ENCODE results near the gene ARHGAP15. TPM values are rescaled to one million over a fixed set of nuclear protein-coding genes. Genes with fewer than 3 reads are reported as not detected.

The ARHGAP15 gene
- total RNA-seq, 4 donors from 2014 or later = 1.2 to 6.0 (median 3.4) TPM

- no peak overlapping the region for H3K27ac ChIP-seq
- DNase-seq (ENCODE audit: low spot score in 2 of 2) = no peak
- H3K27me3 ChIP-seq = no peaks in the 10 kb centered on the region
- H3K36me3 ChIP-seq = no peaks in the 10 kb centered on the region
- H3K4me1 ChIP-seq = peaks cover 11% of the 10 kb centered on the region
- H3K4me3 ChIP-seq = no peak overlapping the region
- no peaks in the 10 kb centered on the region for H3K9me3 ChIP-seq
- WGBS = 52% methylated on average over 3 of the region's 3 CpGs
- TF ChIP-seq EP300 (IDR thresholded peaks at IDR 0.05) (no peak), POLR2AphosphoS5 (IDR thresholded peaks at IDR 0.05) (no peak), CTCF (IDR thresholded peaks at IDR 0.05) (no peak), POLR2A (IDR thresholded peaks at IDR 0.05) (no peak)
Observed at GRCh38 chr2:143521396-143521795, 392.2 kb downstream of the ARHGAP15 start.

GRCh38 chr2:143522699-143523098 is 393.5 kb downstream of the ARHGAP15 start:
- DNase-seq (ENCODE audit: low spot score in 2 of 2) = no peak
- WGBS = 90% methylated on average over 2 of the region's 2 CpGs
- Histone ChIP-seq H3K27me3 (no peaks in the 10 kb centered on the region), H3K36me3 (no peaks in the 10 kb centered on the region), H3K27ac (no peak overlapping the region), H3K4me1 (peaks cover 14% of the 10 kb centered on the region), H3K9me3 (no peaks in the 10 kb centered on the region), H3K4me3 (no peak overlapping the region)
- no peak for TF ChIP-seq CTCF (IDR thresholded peaks at IDR 0.05)
- TF ChIP-seq POLR2A (IDR thresholded peaks at IDR 0.05) = no peak
- no peak for TF ChIP-seq POLR2AphosphoS5 (IDR thresholded peaks at IDR 0.05)
- TF ChIP-seq EP300 (IDR thresholded peaks at IDR 0.05) = no peak

- Histone ChIP-seq H3K4me3 (no peak overlapping the region), H3K27ac (peak overlapping the region; percentile 43), H3K27me3 (no peaks in the 10 kb centered on the region), H3K36me3 (no peaks in the 10 kb centered on the region), H3K9me3 (no peaks in the 10 kb centered on the region), H3K4me1 (peaks cover 14% of the 10 kb centered on the region)
- 47% methylated on average over 2 of the region's 2 CpGs for WGBS
- DNase-seq (ENCODE audit: low spot score in 2 of 2) = no peak
- TF ChIP-seq CTCF (IDR thresholded peaks at IDR 0.05) = no peak
- TF ChIP-seq POLR2AphosphoS5 (IDR thresholded peaks at IDR 0.05) = no peak
- no peak for TF ChIP-seq POLR2A (IDR thresholded peaks at IDR 0.05)
- no peak for TF ChIP-seq EP300 (IDR thresholded peaks at IDR 0.05)
Observed at GRCh38 chr2:143524119-143524553, 394.9 kb downstream of the ARHGAP15 start.

GRCh38 chr2:143524559-143525401 is 395.6 kb downstream of the ARHGAP15 start:
- Histone ChIP-seq H3K27me3 (no peaks in the 10 kb centered on the region), H3K27ac (peak overlapping the region; percentile 55), H3K4me1 (peaks cover 14% of the 10 kb centered on the region), H3K36me3 (no peaks in the 10 kb centered on the region), H3K9me3 (no peaks in the 10 kb centered on the region), H3K4me3 (no peak overlapping the region)
- WGBS = 65% methylated on average over 6 of the region's 6 CpGs
- DNase-seq (ENCODE audit: low spot score in 2 of 2) = no peak
- TF ChIP-seq POLR2AphosphoS5 (IDR thresholded peaks at IDR 0.05) (no peak), EP300 (IDR thresholded peaks at IDR 0.05) (no peak), CTCF (IDR thresholded peaks at IDR 0.05) (no peak), POLR2A (IDR thresholded peaks at IDR 0.05) (no peak)

- no peak for TF ChIP-seq CTCF (IDR thresholded peaks at IDR 0.05)
- no peak for TF ChIP-seq POLR2A (IDR thresholded peaks at IDR 0.05)
- no peak for TF ChIP-seq EP300 (IDR thresholded peaks at IDR 0.05)
- TF ChIP-seq POLR2AphosphoS5 (IDR thresholded peaks at IDR 0.05) = no peak
- Histone ChIP-seq H3K4me3 (no peak overlapping the region), H3K4me1 (peaks cover 14% of the 10 kb centered on the region), H3K36me3 (no peaks in the 10 kb centered on the region), H3K27ac (peak overlapping the region; percentile 55), H3K9me3 (no peaks in the 10 kb centered on the region), H3K27me3 (no peaks in the 10 kb centered on the region)
- DNase-seq (ENCODE audit: low spot score in 2 of 2) = no peak
- 28% methylated on average over 2 of the region's 2 CpGs for WGBS
Observed at GRCh38 chr2:143525402-143525860, 396.2 kb downstream of the ARHGAP15 start.

Data from suprapubic skin (tissue), 4 donors.